ENCODE data around the gene NFX1.

DNA sequence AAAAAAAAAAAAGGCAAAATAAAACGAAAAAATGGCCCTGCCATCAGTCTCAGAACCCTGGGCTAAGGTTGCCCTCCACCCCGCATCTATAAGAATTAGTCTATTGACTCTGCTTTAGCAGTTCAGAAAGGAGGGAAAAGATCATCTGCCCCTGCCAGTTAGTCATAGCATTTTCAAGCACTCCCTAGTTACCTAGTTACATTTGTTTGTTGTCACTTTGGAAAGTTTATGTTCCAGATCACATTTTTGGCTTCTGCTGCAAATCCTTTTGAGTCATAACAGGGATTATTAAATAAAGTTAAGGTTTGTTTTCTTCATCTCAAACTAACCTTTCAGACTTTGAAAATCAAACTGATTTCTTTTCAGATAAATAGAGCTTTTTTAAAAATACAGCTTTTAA, 60.0 kb downstream of the NFX1 start:
- TF ChIP-seq POLR2AphosphoS5 (IDR thresholded peaks at IDR 0.05; ENCODE audit: borderline replicate concordance, low read depth, low read length) (no peak), EZH2 (IDR thresholded peaks at IDR 0.05) (no peak)
